22Rv1 (cell line): ENCODE measurements around the gene CNKSR3.

Source experiments
- H3K27ac ChIP-seq: fragments of 450-650 bp; 2 replicates; pipeline ENCODE4 v1.5.1; 2017
- CTCF ChIP-seq: fragments of 450-650 bp; IDR thresholded peaks from 2 replicates; pipeline ENCODE4 v1.5.1; 2017; ENCODE audit warnings: mild to moderate bottlenecking
- ZFX ChIP-seq: fragments of 450-650 bp; IDR thresholded peaks from 2 replicates; pipeline ENCODE4 v1.6.1; 2017; ENCODE audit warnings: antibody characterized with exemption, borderline replicate concordance

CNKSR3 gene

GRCh38 chr6:154353626-154354025 is 156.9 kb downstream of the CNKSR3 start:
- TF ChIP-seq CTCF (no peak), ZFX (no peak)
- H3K27ac ChIP-seq, result no peak overlapping the region

- H3K27ac ChIP-seq, result no peak overlapping the region
- no peak for TF ChIP-seq CTCF
- no peak for TF ChIP-seq ZFX
These were observed 157.4 kb downstream of the CNKSR3 start for GRCh38 chr6:154352898-154353585.

DNA sequence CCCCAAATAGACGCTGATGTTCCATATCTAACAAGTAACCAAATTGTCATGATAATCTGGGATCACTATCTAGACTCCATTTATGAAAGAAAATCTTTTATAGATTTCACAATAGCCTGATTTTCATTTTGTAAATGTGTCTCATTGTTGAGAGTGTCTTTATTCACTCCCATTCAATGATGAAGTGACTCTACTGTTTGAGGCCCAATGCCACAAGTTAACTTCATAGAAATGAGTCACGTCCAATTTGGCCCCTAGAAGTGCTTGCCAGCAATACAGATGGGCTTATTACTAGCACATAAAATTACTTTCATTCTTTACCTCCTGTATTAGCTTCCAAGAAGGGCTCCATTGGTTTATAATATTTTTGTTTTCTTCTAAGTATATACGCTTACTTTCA is 160.2 kb downstream of the CNKSR3 start:
- no peak overlapping the region for H3K27ac ChIP-seq
- no peak for TF ChIP-seq ZFX
- no peak for TF ChIP-seq CTCF

GRCh38 chr6:154347981-154348380 is 162.5 kb downstream of the CNKSR3 start:
- no peak for TF ChIP-seq ZFX
- TF ChIP-seq CTCF, result no peak
- H3K27ac ChIP-seq, result no peak overlapping the region

DNA sequence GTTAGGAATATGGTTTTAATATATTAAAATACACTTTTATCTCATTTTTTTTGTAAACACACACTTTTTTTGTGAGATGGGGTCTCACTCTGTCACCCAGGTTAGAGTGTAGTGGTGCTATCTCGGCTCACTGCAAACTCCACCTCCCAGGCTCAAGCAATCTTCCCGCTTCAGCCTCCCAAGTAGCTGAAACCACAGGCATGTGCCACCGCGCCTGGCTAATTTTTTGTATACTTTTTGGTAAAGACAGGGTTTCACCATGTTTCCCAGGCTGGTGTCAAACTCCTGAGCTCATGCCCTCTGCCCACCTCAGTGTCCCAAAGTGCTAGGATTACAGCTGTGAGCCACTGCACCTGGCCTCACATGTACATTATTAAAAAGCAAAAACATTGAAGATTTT is 164.7 kb downstream of the CNKSR3 start:
- TF ChIP-seq CTCF, result no peak
- no peak for TF ChIP-seq ZFX
- H3K27ac ChIP-seq, result no peak overlapping the region

DNA sequence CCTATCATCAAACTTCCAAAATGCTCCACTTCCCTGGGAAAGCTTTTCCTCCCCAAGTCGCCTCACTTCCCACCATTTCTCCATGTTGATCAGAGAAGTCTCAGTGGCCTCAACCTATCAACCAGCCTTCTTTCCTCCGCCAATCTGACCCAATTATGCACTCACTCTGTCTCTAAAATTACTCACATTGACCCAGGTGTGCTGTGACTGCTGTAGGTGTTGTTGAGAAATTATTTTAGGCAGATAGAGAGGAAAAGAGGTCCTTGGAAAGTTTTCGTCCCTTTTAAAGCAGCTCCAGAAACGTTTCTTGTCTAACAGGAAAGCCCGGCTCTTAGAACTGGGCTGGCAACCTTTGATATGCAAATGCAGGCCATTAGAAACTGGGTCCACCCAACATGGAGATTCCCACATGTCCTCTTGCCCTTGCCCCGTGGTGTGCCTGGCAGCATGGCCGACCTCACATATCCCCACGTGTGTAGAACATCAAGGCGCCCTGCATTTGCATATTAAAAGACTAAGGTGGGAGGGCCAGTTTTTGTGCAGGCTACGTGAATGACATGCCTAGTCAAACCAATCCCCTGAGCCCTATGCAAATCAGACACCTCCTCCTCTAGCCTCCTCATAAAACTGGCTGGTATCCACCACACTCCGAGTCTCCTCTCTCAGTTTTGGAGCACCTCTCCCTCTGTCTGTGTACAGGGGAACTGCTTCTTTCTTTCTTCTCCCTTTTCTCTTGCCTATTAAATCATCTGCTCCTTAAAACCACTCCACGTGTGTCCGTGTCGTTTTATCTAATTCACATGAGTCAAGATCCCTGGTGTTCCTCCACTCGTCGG is 166.8 kb downstream of the CNKSR3 start:
- H3K27ac ChIP-seq, result peak overlapping the region; percentile 65
- TF ChIP-seq CTCF (peak; percentile 80), ZFX (no peak)

GRCh38 chr6:154341871-154342270 is 168.6 kb downstream of the CNKSR3 start:
- no peak for TF ChIP-seq ZFX
- no peak for TF ChIP-seq CTCF
- H3K27ac ChIP-seq, result no peak overlapping the region
